Stimulated activated CD8-positive, alpha-beta memory T cell treated with anti-CD3 and anti-CD28 coated beads, Interleukin-2, amount 100 ng/mL, for 1 hour (primary cell): Measurements from ENCODE around the gene PRR30.

Experiments
- DNase-seq, 2 donors: peaks; one replicate each; pipeline ENCODE4 v3.0.0-alpha.2; 2020; ENCODE audit warnings: low read depth in 2 of 2

The PRR30 gene

GRCh38 chr2:27154488-27154887, 15.3 kb upstream of the PRR30 start:
- no peak for DNase-seq

- no peak for DNase-seq
Observed at GRCh38 chr2:27152796-27153464, 13.7 kb upstream of the PRR30 start.

GRCh38 chr2:27152102-27152795, 13.0 kb upstream of the PRR30 start:
- DNase-seq: no peak

GRCh38 chr2:27150639-27151230, 11.5 kb upstream of the PRR30 start:
- DNase-seq: no peak

- DNase-seq: no peak
Observed at GRCh38 chr2:27149570-27150405, 10.6 kb upstream of the PRR30 start.

- DNase-seq: no peak
Observed at GRCh38 chr2:27148801-27149439, 9.7 kb upstream of the PRR30 start, which contains the start of gene TCF23. Gene TCF23 (plus strand): TSS chr2:27149004. CDS start chr2:27149134, 130 bp downstream.

- no peak for DNase-seq
Observed at GRCh38 chr2:27147935-27148334, 8.7 kb upstream of the PRR30 start.

- no peak for DNase-seq
Observed at GRCh38 chr2:27145682-27146081, 6.5 kb upstream of the PRR30 start.

- no peak for DNase-seq
Observed at GRCh38 chr2:27143285-27143684, 4.1 kb upstream of the PRR30 start.

- no peak for DNase-seq
Observed at GRCh38 chr2:27138111-27138510, 1.1 kb downstream of the PRR30 start.

GRCh38 chr2:27137322-27137935, 1.8 kb downstream of the PRR30 start:
- no peak for DNase-seq

GRCh38 chr2:27136751-27137150, 2.5 kb downstream of the PRR30 start:
- DNase-seq: no peak

GRCh38 chr2:27135478-27135955, 3.7 kb downstream of the PRR30 start:
- no peak for DNase-seq

GRCh38 chr2:27134781-27135477, 4.3 kb downstream of the PRR30 start:
- no peak for DNase-seq

- DNase-seq: peak; percentile 96 to 97
Observed at GRCh38 chr2:27133905-27134780, 5.1 kb downstream of the PRR30 start, which contains the start of gene PREB. Gene PREB (minus strand): TSS chr2:27134636. CDS start chr2:27134421, 215 bp downstream.

- DNase-seq: no peak
Observed at GRCh38 chr2:27133195-27133875, 5.9 kb downstream of the PRR30 start.

- no peak for DNase-seq
Observed at GRCh38 chr2:27131429-27131828, 7.8 kb downstream of the PRR30 start.

- DNase-seq: no peak
Observed at GRCh38 chr2:27130396-27130795, 8.8 kb downstream of the PRR30 start.
